WTC11 (cell line): ENCODE results near the gene SF3B4. TPM values are rescaled to one million over a fixed set of nuclear protein-coding genes. Genes with fewer than 3 reads are reported as not detected.
A peak's percentile ranks its signal among the peaks of the same experiment; 100 is the strongest.

Experiments
- ATAC-seq: fragments of 200-7000 bp; cut with Tn5 transposase; 2 replicates; pipeline ENCODE4 v1.10.0; 2021; ENCODE audit warnings: mild to moderate bottlenecking, moderate library complexity
- CTCF ChIA-PET: fragments of 300-600 bp; sonication (Branson Sonifier 250); formaldehyde crosslinking; loops from one replicate; lab custom pipeline; 2021; ENCODE audit warnings: antibody characterized with exemption; lab: Charles Lee
- POLR2A ChIA-PET: fragments of 350-600 bp; sonication (Branson Sonifier 250); formaldehyde crosslinking; loops from one replicate; lab custom pipeline; 2021; ENCODE audit warnings: antibody characterized with exemption; lab: Charles Lee
- DNase-seq: peaks from one replicate; pipeline ENCODE4 v3.0.0; 2021; ENCODE audit warnings: low spot score
- H3K27ac Mint-ChIP-seq: 2 replicates; pipeline ENCODE4 v1.8.0; 2021; ENCODE audit warnings: mixed read lengths
- H3K27me3 Mint-ChIP-seq: 2 replicates; pipeline ENCODE4 v1.8.0; 2021; ENCODE audit warnings: low read depth, mild to moderate bottlenecking, moderate library complexity, mixed read lengths
- H3K36me3 Mint-ChIP-seq: 2 replicates; pipeline ENCODE4 v1.8.0; 2021; ENCODE audit warnings: mixed read lengths
- H3K4me1 Mint-ChIP-seq: 2 replicates; pipeline ENCODE4 v1.8.0; 2022; ENCODE audit warnings: mixed read lengths
- H3K4me3 Mint-ChIP-seq: 2 replicates; pipeline ENCODE4 v1.8.0; 2021; ENCODE audit warnings: mild to moderate bottlenecking, moderate library complexity, mixed read lengths
- H3K9me3 Mint-ChIP-seq: 2 replicates; pipeline ENCODE4 v1.8.0; 2021; ENCODE audit warnings: mixed read lengths
- AR ChIP-seq: fragments of 250-450 bp; sonication (Bioruptor Pico); IDR thresholded peaks from 2 replicates; pipeline ENCODE4 v1.9.0; 2021; ENCODE audit warnings: mild to moderate bottlenecking
- ATF1 ChIP-seq: sonication (generic); formaldehyde crosslinking; IDR thresholded peaks from 2 replicates; pipeline ENCODE4 v1.8.1; 2023; ENCODE audit warnings: mild to moderate bottlenecking, moderate library complexity, missing genetic modification reagents
- ATF2 ChIP-seq: sonication (generic); formaldehyde crosslinking; IDR thresholded peaks from 2 replicates; pipeline ENCODE4 v1.8.1; 2022; ENCODE audit warnings: low read depth, missing genetic modification reagents, borderline replicate concordance
- CBFB ChIP-seq: sonication (generic); formaldehyde crosslinking; IDR thresholded peaks from 2 replicates; pipeline ENCODE4 v1.8.1; 2022; ENCODE audit warnings: mild to moderate bottlenecking, low read depth, missing genetic modification reagents
- EMX1 ChIP-seq: fragments of 250-450 bp; sonication (Bioruptor Pico); IDR thresholded peaks from 2 replicates; pipeline ENCODE4 v1.8.0; 2021; ENCODE audit warnings: mild to moderate bottlenecking
- ETV6 ChIP-seq: sonication (generic); formaldehyde crosslinking; IDR thresholded peaks from 2 replicates; pipeline ENCODE4 v1.8.1; 2022; ENCODE audit warnings: mild to moderate bottlenecking, missing genetic modification reagents
- FOXJ3 ChIP-seq: sonication (generic); formaldehyde crosslinking; IDR thresholded peaks from 2 replicates; pipeline ENCODE4 v1.9.0; 2021; ENCODE audit warnings: missing genetic modification reagents, mild to moderate bottlenecking, borderline replicate concordance
- FOXP4 ChIP-seq: sonication (generic); formaldehyde crosslinking; IDR thresholded peaks from 2 replicates; pipeline ENCODE4 v1.8.0; 2022; ENCODE audit warnings: mild to moderate bottlenecking, missing genetic modification reagents
- JAZF1 ChIP-seq: fragments of 250-450 bp; sonication (Bioruptor Pico); IDR thresholded peaks from 2 replicates; pipeline ENCODE4 v1.9.0; 2021; ENCODE audit warnings: moderate library complexity, mild to moderate bottlenecking, inconsistent platforms
- KAT7 ChIP-seq: sonication (generic); formaldehyde crosslinking; IDR thresholded peaks from 2 replicates; pipeline ENCODE4 v1.8.1; 2023; ENCODE audit warnings: missing genetic modification reagents, mild to moderate bottlenecking, borderline replicate concordance
- MAX ChIP-seq: sonication (generic); formaldehyde crosslinking; IDR thresholded peaks from 2 replicates; pipeline ENCODE4 v1.8.0; 2022; ENCODE audit warnings: mild to moderate bottlenecking, missing genetic modification reagents
- OVOL2 ChIP-seq: fragments of 250-450 bp; sonication (Bioruptor Pico); IDR thresholded peaks from 2 replicates; pipeline ENCODE4 v1.9.0; 2021; ENCODE audit warnings: mild to moderate bottlenecking, borderline replicate concordance
- PREB ChIP-seq: sonication (generic); formaldehyde crosslinking; IDR thresholded peaks from 2 replicates; pipeline ENCODE4 v1.8.1; 2022; ENCODE audit warnings: mild to moderate bottlenecking, missing genetic modification reagents, moderate library complexity, borderline replicate concordance
- SOX15 ChIP-seq: fragments of 250-450 bp; sonication (Bioruptor Pico); IDR thresholded peaks from 2 replicates; pipeline ENCODE4 v1.9.0; 2021; ENCODE audit warnings: mild to moderate bottlenecking
- ZBTB43 ChIP-seq: sonication (generic); formaldehyde crosslinking; IDR thresholded peaks from 2 replicates; pipeline ENCODE4 v1.8.1; 2023; ENCODE audit warnings: mild to moderate bottlenecking, missing genetic modification reagents
- ZNF121 ChIP-seq: sonication (generic); formaldehyde crosslinking; IDR thresholded peaks from 2 replicates; pipeline ENCODE4 v1.8.0; 2023; ENCODE audit warnings: missing genetic modification reagents
- ZNF138 ChIP-seq: sonication (generic); formaldehyde crosslinking; conservative IDR thresholded peaks from 2 replicates; pipeline ENCODE4 v1.8.1; 2022; ENCODE audit warnings: mild to moderate bottlenecking, moderate library complexity, missing genetic modification reagents
- ZNF281 ChIP-seq: sonication (generic); formaldehyde crosslinking; IDR thresholded peaks from 2 replicates; pipeline ENCODE4 v1.8.0; 2023; ENCODE audit warnings: mild to moderate bottlenecking, missing genetic modification reagents
- total RNA-seq: library from RNA; stranded (reverse); gene quantifications from 3 replicates; pipeline ENCODE4 v1.2.3, GENCODE V29; 2021

The SF3B4 gene
- total RNA-seq, 1 experiment from 2014 or later = 90.1 TPM

GRCh38 chr1:149884433-149885338 lies 42.9 kb downstream of the SF3B4 start (continued):
- TF ChIP-seq ATF2 (no peak), CBFB (CRISPR knock-in tag) (no peak), MAX (CRISPR knock-in tag) (no peak), FOXP4 (CRISPR knock-in tag) (no peak), JAZF1 (CRISPR knock-in tag) (no peak), ATF1 (no peak)

GRCh38 chr1:149883598-149884247 lies 43.9 kb downstream of the SF3B4 start:
- Mint-ChIP-seq H3K9me3 (no peaks in the 10 kb centered on the region), H3K4me3 (peak overlapping the region; percentile 5; the same call in 1 of the 2 replicates), H3K27me3 (no peaks in the 10 kb centered on the region), H3K4me1 (no peaks in the 10 kb centered on the region), H3K27ac (no peak overlapping the region), H3K36me3 (no peaks in the 10 kb centered on the region)
- CTCF ChIA-PET = interaction anchor here (1.3 to 1.8 kb wide), 2 partner anchors 282 to 304 kb away, joined by 5 to 6 read pairs; no protein-coding TSS in a partner anchor
- ATAC-seq = no peak
- POLR2A ChIA-PET = interaction anchor here (1.2 to 6.1 kb wide), 3 partner anchors 39 to 279 kb away, joined by 7 to 51 read pairs (median 42); partner anchors contain the start of gene VPS45
- TF ChIP-seq ZNF138 (CRISPR knock-in tag) (no peak), EMX1 (CRISPR knock-in tag) (no peak)
- no peak for DNase-seq

GRCh38 chr1:149881876-149882275 lies 45.7 kb downstream of the SF3B4 start:
- POLR2A ChIA-PET = no interaction called here
- no peak for ATAC-seq
- no peak for DNase-seq
- Mint-ChIP-seq H3K36me3 (no peaks in the 10 kb centered on the region), H3K27me3 (no peaks in the 10 kb centered on the region), H3K9me3 (no peaks in the 10 kb centered on the region), H3K4me3 (no peak overlapping the region), H3K27ac (no peak overlapping the region), H3K4me1 (no peaks in the 10 kb centered on the region)
- CTCF ChIA-PET = no interaction called here
- TF ChIP-seq ZNF281 (no peak), OVOL2 (no peak), PREB (CRISPR knock-in tag) (no peak), ZNF121 (CRISPR knock-in tag) (no peak), FOXJ3 (CRISPR knock-in tag) (no peak), ETV6 (CRISPR knock-in tag) (no peak), SOX15 (CRISPR knock-in tag) (no peak), ZBTB43 (no peak), KAT7 (CRISPR knock-in tag) (no peak), AR (CRISPR knock-in tag) (no peak), ZNF138 (CRISPR knock-in tag) (no peak)
